ENCODE data around the gene SETD1A.

GRCh38 chr16:30986129-30986991 is 28.8 kb downstream of the SETD1A start:
- no peak for TF ChIP-seq CTCF (conservative IDR thresholded peaks at IDR 0.05; ENCODE audit: low read length)
- TF ChIP-seq EZH2phosphoT487 (IDR thresholded peaks at IDR 0.05; ENCODE audit: borderline replicate concordance), result no peak

All from Loucy (cell line).